Heart left ventricle (tissue), 16 donors: ENCODE data around the gene UCN. TPM values are rescaled to one million over a fixed set of nuclear protein-coding genes. Genes with fewer than 3 reads are reported as not detected.
A peak's percentile ranks its signal among the peaks of the same experiment; 100 is the strongest.
"Not testable (repeated sequence)": the region's sequence is repeated elsewhere in the genome, so short reads cannot be mapped to it uniquely, and the experiment has no call there.

ENCODE experiments used
- ATAC-seq, 4 donors: fragments of 200-7000 bp; cut with Tn5 transposase; one replicate each; pipeline ENCODE4 v1.9.1; 2020 to 2022; ENCODE audit warnings: moderate library complexity in 4 of 4, mild to moderate bottlenecking in 3 of 4, moderate number of reproducible peaks in 1 of 4
- DNase-seq, 5 donors: peaks; one replicate each; pipeline ENCODE4 v3.0.0-alpha.2; 2020
- H3K27ac ChIP-seq, 12 donors: fragments of 200-600 bp; sonication (generic) in 4 of 12; one replicate each; pipeline versions ENCODE4 v1.5.0 to v1.8.0; 2016 to 2022; ENCODE audit warnings: mild to moderate bottlenecking in 2 of 12
- H3K27me3 ChIP-seq, 9 donors: fragments of 200-600 bp; sonication (generic) in 2 of 9; one replicate each; pipeline versions ENCODE4 v1.5.1 to v1.8.0; 2016 to 2022; ENCODE audit warnings: mild to moderate bottlenecking in 3 of 9
- H3K36me3 ChIP-seq, 9 donors: fragments of 200-600 bp; sonication (generic) in 2 of 9; one replicate each; pipeline versions ENCODE4 v1.5.0 to v1.8.0; 2018 to 2022; ENCODE audit warnings: mild to moderate bottlenecking in 2 of 9
- H3K4me1 ChIP-seq, 12 donors: fragments of 200-600 bp; sonication (generic) in 4 of 12; one replicate each; pipeline versions ENCODE4 v1.5.0 to v1.8.0; 2016 to 2022; ENCODE audit warnings: mild to moderate bottlenecking in 3 of 12
- H3K4me3 ChIP-seq, 12 donors: fragments of 200-600 bp; sonication (generic) in 4 of 12; one replicate each; pipeline versions ENCODE4 v1.5.0 to v1.8.0; 2017 to 2022; ENCODE audit warnings: mild to moderate bottlenecking in 9 of 12, moderate library complexity in 4 of 12
- H3K9me3 ChIP-seq, 12 donors: fragments of 200-600 bp; sonication (generic) in 4 of 12; one replicate each; pipeline versions ENCODE4 v1.5.0 to v1.8.0; 2016 to 2022; ENCODE audit warnings: mild to moderate bottlenecking in 1 of 12
- POLR2A ChIP-seq, 2 donors: fragments of 450-650 bp; IDR thresholded peaks; one replicate each; pipeline ENCODE4 v1.6.1; 2017; ENCODE audit warnings: antibody characterized with exemption in 2 of 2, mild to moderate bottlenecking in 2 of 2, moderate library complexity in 2 of 2
- WGBS, 4 donors: extraction: QIAGEN DNeasy Blood & Tissue Kit in 2 of 4; methylation state at CpG; one replicate each; pipeline versions ENCODE4 v1.1.5 to v1.1.7; 2013 to 2018; 5-methylcytosine and 5-hydroxymethylcytosine counted together
- intact Hi-C, 10 donors: fragments of 100-400 bp; cut with DNase I; formaldehyde crosslinking; loops; one replicate each; pipeline versions ENCODE4 v1.11.1 to v1.14.2; 2022
- polyA plus RNA-seq, 2 donors: library from polyadenylated mRNA; stranded (reverse); fragments of 200-250 nt; gene quantifications; one replicate each; pipeline ENCODE4 v1.2.3, GENCODE V29; 2013
- total RNA-seq, 9 donors: library from RNA; depleted of rRNA in 2 of 9; stranded (reverse); fragments of >200 nt in 2 of 9; fragmentation: NEBNext Ultra II Directional in 3 of 9; extraction: Animal tissue kit (Norgen Biotek cat#: 25700) in 3 of 9; gene quantifications; one replicate each; pipeline versions ENCODE4 v1.1.0 to v1.2.4, GENCODE V29; 2016 to 2023
- TF ChIP-seq, protein P1 (sequence below), 12 donors: fragments of 200-600 bp; sonication (generic) in 4 of 12; IDR thresholded peaks; one replicate each; pipeline versions ENCODE4 v1.5.0 to v1.8.0; 2018 to 2022; ENCODE audit warnings: antibody characterized with exemption in 12 of 12, mild to moderate bottlenecking in 5 of 12
- donor health status: ischemic (EF 13 %, LVEDD 7.1; RV severe dilation, severe dysfunction).
- donor health status: healthy with polysubstance abuse.
- donor health status: DM: no; HTN: yes; CAD: no.
- donor health status: DM: no; HTN: no; CAD: no.
- donor health status: ischemic (EF 25% LVEDD 6.9; RV normal size, moderate dysfunction).
- donor health status: ischemic (EF 25% LVEDD 5.7; RV mildly dilated, moderate dysfunction).
- donor health status: healthy.
- donor health status: DM: yes; HTN: yes; CAD: no.
- donor health status: ischemic (EF 35%, LVEDD 5.7; RV mildly dilated, moderate dysfunction).
- donor health status: nonischemic (EF 11% LVEDD 7.7; RV severe dilation, severe dysfunction).
- donor health status: DM: yes; HTN: yes; CAD: no.
- donor health status: PGD.
- donor health status: ischemic (EF 29% LVEDD 5.4; RV normal size, mild dysfunction).
- donor health status: nonischemic (EF 23%, LVEDD 6.1; RV moderate dilation, normal function).

Gene UCN
- total and polyA plus RNA-seq, 11 donors = 0.60 to 2.5 (median 1.3) TPM

DNA sequence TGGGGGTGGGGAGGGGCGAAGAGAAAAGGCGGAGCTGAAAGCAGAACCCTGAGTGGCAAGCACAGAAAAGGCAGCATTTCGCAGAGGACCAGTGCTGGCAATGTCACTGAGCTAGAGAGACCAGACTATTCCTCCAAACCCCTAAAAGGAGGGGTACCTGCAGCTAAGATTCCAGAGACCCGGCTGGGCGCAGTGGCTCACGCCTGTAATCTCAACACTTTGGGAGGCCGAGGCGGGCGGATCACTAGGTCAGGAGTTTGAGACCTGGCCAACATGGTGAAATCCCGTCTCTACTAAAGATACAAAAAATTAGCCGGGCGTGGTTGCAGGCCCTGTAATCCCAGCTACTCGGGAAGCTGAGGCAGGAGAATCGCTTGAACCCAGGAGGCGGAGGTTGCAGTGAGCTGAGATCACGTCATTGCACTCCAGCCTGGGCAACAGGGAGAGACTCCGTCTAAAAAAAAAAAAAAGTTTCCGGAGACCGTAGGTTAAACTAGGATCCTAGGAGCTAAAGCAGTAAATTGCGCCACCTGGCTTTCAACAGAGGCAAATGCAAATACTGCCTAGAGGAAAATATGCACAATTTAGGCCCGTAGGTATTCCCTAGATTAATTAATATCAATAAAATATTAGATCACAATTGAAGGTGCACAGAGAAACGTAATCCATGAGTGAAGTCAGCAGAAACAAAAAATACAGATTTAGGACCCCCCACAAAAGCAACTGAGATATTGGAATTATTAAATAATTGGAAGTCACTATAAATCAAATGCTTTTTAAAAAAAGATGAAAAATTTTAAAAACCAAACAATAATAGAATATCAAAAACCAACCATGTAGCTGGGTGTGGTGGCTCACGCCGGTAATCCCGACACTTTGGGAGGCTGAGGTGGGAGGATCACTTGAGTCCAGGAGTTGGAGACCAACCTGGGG, 4.9 kb downstream of the UCN start:
- intact Hi-C loops = loop anchor here in 6 of 10 donors (1.0 to 10.0 kb wide), 7 partner anchors 23 to 206 kb away; partner anchors contain the start of gene SLC30A3 (in 2 of the 6)
- peaks cover 0 to 39% (median 23%) of the 10 kb centered on the region in 9 donors for H3K27me3 ChIP-seq

DNA sequence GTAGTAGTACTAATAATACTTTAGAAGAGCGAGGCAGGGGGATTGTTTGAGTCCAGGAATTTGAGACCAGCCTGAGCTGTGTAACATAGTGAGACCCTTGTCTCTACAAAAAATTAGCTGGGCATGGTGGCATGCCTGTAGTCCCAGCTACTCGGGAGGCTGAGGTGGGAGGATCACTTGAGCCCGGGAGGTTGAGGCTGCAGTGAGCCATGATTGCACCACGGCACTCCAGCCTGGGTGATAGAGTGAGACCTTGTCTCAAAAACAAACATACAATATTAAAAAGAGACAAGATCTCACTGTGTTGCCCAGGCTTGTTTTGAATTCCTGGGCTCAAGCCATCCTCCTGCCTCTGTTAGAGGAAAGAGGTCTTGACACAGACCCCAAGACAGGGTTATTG, 7.6 kb downstream of the UCN start:
- intact Hi-C loops = loop anchor here in 4 of 10 donors (5.0 to 10.0 kb wide), 3 partner anchors 38 to 203 kb away; partner anchors contain the start of gene SLC30A3 (in 2 of the 4)
- H3K36me3 ChIP-seq = peaks cover 0 to 61% (median 10%) of the 10 kb centered on the region in 9 donors
- peaks cover 0 to 36% (median 7%) of the 10 kb centered on the region in 12 donors for H3K4me1 ChIP-seq
- H3K9me3 ChIP-seq, ATAC-seq, H3K27ac ChIP-seq, H3K4me3 ChIP-seq, DNase-seq: not testable (repeated sequence)
- 84 to 96% (median 91%) methylated on average over 4 of the region's 4 CpGs for WGBS, 4 donors
- H3K27me3 ChIP-seq = peaks cover 0 to 12% (median 0%) of the 10 kb centered on the region in 9 donors

More for the DNA sequence above, 4.9 kb downstream of the UCN start:
- peaks cover 0 to 30% (median 14%) of the 10 kb centered on the region in 12 donors for H3K4me1 ChIP-seq
- ATAC-seq = peak; percentile 45 to 73 (median 60)
- H3K36me3 ChIP-seq = peaks cover 0 to 85% (median 12%) of the 10 kb centered on the region in 9 donors
- no peaks in the 10 kb centered on the region for H3K9me3 ChIP-seq
- H3K4me3 ChIP-seq = peak overlapping the region in 11 of 12 donors; percentile 4 to 52 (median 36)
- TF ChIP-seq, protein P1, sequence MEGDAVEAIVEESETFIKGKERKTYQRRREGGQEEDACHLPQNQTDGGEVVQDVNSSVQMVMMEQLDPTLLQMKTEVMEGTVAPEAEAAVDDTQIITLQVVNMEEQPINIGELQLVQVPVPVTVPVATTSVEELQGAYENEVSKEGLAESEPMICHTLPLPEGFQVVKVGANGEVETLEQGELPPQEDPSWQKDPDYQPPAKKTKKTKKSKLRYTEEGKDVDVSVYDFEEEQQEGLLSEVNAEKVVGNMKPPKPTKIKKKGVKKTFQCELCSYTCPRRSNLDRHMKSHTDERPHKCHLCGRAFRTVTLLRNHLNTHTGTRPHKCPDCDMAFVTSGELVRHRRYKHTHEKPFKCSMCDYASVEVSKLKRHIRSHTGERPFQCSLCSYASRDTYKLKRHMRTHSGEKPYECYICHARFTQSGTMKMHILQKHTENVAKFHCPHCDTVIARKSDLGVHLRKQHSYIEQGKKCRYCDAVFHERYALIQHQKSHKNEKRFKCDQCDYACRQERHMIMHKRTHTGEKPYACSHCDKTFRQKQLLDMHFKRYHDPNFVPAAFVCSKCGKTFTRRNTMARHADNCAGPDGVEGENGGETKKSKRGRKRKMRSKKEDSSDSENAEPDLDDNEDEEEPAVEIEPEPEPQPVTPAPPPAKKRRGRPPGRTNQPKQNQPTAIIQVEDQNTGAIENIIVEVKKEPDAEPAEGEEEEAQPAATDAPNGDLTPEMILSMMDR (IDR thresholded peaks at IDR 0.05) = peak; percentile 75 to 92 (median 89)
- TF ChIP-seq POLR2A (IDR thresholded peaks at IDR 0.05) = no peak
- peak overlapping the region in 9 of 12 donors; percentile 27 to 66 (median 43) for H3K27ac ChIP-seq
- peak in 3 of 5 donors; percentile 51 to 68 (median 63) for DNase-seq
- WGBS, 4 donors = 19 to 25% (median 21%) methylated on average over 24 to 25 of the region's 25 CpGs

DNA sequence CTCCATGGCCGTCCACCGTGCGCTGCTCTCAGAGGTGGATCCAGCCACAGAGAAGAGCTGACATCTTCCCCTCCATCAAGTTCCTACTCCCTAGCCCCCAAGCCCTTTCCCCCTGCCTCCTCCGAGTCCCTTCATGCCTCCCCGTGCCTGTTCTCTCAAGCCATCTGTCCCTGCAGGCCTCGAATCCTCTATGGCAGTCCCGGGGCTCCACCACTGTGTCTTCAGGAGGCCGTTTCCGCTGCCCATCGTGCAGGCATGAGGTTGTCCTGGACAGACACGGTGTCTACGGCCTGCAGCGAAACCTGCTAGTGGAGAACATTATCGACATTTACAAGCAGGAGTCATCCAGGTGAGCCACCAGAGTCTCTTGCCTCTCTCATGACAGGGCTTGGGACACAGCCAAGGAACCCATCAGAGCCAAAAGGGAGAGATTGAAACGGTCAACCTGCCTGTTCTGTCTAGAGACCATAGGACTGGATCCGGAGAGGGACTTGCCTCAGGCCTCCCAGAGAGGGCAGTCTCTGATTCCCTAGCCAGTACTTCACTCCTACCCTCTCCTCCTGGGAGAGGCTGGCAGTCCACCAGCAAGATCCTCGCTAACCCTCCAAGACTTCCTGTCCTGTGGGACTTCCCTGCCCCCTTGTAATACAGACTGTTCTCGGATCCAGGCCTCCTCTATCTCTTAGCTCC, 9.7 kb downstream of the UCN start:
- DNase-seq (peak in 1 of 5 donors; percentile 27), ATAC-seq (peak in 3 of 4 donors; percentile 10 to 23 (median 12))
- 62 to 78% (median 73%) methylated on average over 16 to 18 of the region's 18 CpGs for WGBS, 4 donors
- intact Hi-C loops = loop anchor here in 1 of 10 donors (5.0 kb wide), 1 partner anchor 46 kb away; no protein-coding TSS in a partner anchor
- Histone ChIP-seq H3K9me3 (no peaks in the 10 kb centered on the region), H3K27ac (no peak overlapping the region), H3K4me1 (peaks cover 0 to 56% (median 17%) of the 10 kb centered on the region in 12 donors), H3K27me3 (no peaks in the 10 kb centered on the region), H3K36me3 (peaks cover 0 to 45% (median 7%) of the 10 kb centered on the region in 9 donors), H3K4me3 (no peak overlapping the region)
- TF ChIP-seq, protein P1 (IDR thresholded peaks at IDR 0.05) = no peak
- TF ChIP-seq POLR2A (IDR thresholded peaks at IDR 0.05) = no peak

DNA sequence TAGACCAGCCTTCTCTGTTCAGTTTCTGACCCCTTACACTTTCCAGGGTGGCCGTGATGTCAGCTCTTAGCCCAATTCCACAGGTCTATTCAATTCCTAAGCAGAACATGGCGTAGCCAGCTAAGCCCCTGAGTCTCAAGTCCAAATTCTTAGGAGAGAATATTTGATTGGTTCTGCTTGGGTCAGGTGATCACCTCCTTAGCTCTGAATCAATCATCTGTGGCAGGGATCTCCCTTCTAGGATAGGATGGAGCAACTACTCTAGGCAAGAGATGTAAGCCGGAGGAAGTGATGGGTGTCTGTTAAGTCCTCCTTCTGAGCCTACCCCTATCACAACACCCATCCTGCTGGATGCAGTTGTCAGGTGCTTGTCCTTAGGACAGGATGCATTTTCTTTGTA, 11.1 kb downstream of the UCN start:
- intact Hi-C loops = loop anchor here in 1 of 10 donors (5.0 kb wide), 1 partner anchor 45 kb away; no protein-coding TSS in a partner anchor
- TF ChIP-seq, protein P1 (IDR thresholded peaks at IDR 0.05) = no peak
- no peak for TF ChIP-seq POLR2A (IDR thresholded peaks at IDR 0.05)
- H3K4me3 ChIP-seq = no peak overlapping the region
- H3K4me1 ChIP-seq = peaks cover 0 to 61% (median 16%) of the 10 kb centered on the region in 12 donors
- no peaks in the 10 kb centered on the region for H3K9me3 ChIP-seq
- ATAC-seq = no peak
- H3K27ac ChIP-seq = no peak overlapping the region
- peaks cover 0 to 35% (median 7%) of the 10 kb centered on the region in 9 donors for H3K36me3 ChIP-seq
- peak in 1 of 5 donors; percentile 2 for DNase-seq
- no peaks in the 10 kb centered on the region for H3K27me3 ChIP-seq
- WGBS, 4 donors = 83 to 90% (median 85%) methylated on average over 3 of the region's 3 CpGs
